Activated CD4-positive, alpha-beta T cell treated with anti-CD3 and anti-CD28 coated beads for 24 hours (primary cell): ENCODE data around the gene GIMAP5.
"Not testable (repeated sequence)": the region's sequence is repeated elsewhere in the genome, so short reads cannot be mapped to it uniquely, and the experiment has no call there.

Source experiments
- DNase-seq, 2 donors: peaks; one replicate each; pipeline ENCODE4 v3.0.0-alpha.2; 2020; ENCODE audit warnings: low read depth in 2 of 2

GIMAP5 gene

DNA sequence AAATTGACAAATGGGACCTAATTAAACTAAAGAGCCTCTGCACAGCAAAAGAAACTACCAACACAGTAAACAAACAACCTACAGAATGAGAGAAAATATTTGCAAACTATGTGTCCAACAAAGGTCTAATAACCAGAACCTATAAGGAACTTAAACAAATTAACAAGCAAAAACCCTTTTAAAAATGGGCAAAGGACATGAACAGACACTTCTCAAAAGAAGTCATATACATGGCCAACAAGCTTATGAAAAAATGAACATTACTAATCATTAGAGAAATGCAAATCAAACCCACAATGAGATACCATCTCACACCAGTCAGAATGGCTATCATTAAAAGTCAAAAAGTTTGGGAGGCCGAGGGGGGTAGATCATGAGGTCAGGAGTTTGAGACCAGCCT is 36.9 kb downstream of the GIMAP5 start:
- DNase-seq = not testable (repeated sequence)

- DNase-seq = no peak
Observed at GRCh38 chr7:150778014-150778737, 41.0 kb downstream of the GIMAP5 start.

GRCh38 chr7:150778738-150779301 is 41.6 kb downstream of the GIMAP5 start:
- peak; percentile 58 to 76 for DNase-seq

DNA sequence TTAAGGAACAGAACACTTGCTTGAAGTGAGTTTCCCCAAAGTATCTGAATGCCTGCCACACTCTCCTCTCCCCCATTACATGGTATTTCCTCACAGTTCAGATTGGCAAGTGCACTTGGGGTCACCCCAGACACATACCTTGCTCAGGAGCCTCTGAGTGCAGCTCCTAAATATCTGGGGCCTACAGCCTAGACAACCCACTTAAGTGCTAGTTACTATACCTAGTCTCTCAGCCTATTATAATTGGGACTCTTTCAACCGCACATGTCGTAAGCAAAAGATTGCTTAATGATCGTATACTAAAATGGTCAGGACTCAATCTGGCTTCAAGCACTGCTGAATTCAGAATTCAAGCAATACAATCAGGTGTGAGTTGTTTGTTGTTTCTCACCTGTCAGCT is 43.1 kb downstream of the GIMAP5 start:
- DNase-seq = no peak

DNA sequence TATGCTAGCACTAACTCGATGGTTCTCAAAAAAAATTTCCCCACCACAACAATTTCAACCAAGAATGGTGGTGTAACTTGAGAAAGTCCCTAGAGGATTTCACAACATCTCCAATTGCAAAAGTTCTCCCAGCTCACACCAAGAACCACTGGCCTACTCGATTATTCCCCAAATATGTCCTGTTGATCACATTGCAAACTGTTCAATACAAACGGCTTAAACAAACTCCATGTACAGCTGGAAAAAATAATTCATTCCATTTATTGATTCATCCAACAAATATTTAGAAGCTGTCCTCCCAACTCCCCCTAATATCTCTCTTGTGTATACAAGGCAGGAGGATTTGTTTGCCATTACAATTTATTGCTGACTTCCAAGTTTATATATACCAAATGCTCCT is 43.9 kb downstream of the GIMAP5 start:
- no peak for DNase-seq

- DNase-seq = no peak
Observed at GRCh38 chr7:150781961-150782360, 44.7 kb downstream of the GIMAP5 start.

DNA sequence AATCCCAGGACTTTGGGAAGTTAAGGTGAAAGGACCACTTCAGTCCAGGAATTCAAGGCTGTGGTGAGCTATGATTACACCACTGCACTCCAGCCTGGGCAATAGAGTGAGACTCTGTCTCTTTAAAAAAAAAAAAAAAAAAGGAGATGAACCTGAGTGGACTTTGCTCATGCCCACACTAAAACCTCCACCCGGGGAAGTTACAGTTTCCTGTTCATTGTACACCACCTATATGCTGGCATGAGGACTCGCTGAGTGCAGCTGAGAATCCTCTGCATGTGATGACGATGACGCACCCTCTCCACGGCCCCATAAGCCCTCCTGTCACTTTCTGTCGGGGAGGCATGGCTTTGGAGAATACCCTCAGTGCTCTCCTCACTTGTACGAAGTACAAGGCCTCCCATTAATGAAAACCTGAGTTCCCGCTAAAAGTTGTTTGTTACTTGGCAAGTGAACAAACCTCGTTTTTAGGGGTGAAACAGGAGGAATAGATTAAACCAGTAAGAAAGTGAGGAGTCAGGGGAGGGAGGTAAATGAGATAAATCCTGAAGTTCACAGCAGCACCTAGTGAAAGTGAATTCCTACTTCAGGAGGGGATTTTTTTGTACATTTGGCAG is 47.0 kb downstream of the GIMAP5 start:
- no peak for DNase-seq

- no peak for DNase-seq
Observed at GRCh38 chr7:150784954-150785353, 47.7 kb downstream of the GIMAP5 start.

DNA sequence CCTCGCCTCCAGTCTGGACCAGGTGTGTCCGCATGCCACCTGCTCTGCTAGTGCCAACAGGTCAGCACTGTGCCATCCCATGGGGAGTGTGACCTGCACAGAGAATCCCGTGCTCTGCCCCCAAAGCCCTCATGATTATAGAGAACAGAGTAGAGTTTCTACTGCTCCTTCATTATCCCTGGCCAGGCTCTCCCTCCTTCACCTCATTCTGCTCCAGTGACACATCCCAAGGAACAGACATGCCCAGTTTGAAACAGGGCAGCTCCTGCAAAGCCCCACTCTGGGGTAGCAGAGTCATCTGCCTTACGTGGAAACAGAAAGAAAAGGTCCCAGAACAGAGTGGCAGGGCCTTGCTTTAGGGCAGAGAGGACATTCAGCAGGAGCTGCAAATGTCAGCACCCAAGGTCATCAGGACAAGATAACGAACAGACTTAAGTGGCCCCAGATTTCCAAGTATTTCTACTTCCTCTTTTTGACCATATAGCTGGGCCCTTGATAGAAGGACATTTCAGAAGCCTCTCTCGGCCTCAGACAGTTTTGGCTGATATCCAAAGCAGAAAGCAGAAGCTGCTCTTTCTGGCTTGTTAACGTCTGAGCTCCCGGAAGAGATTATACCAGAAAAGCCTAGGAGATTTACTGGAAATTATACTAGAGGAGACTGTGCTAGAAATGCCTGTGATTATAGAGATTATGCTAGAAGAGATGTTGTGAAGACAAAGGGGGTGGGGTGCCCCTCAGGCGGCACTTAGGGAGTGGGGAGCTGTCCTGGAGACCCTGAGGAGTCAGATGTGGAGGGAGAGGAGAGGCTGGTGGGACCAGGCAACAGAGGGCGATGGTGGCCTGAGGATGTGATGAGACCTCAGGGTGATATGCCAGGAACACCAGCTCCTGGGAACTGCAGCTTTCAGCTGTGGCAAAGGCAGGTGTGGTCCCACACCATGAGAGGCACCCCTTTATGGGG is 50.4 kb downstream of the GIMAP5 start:
- DNase-seq = no peak

GRCh38 chr7:150788474-150789269 is 51.5 kb downstream of the GIMAP5 start:
- DNase-seq = no peak

DNA sequence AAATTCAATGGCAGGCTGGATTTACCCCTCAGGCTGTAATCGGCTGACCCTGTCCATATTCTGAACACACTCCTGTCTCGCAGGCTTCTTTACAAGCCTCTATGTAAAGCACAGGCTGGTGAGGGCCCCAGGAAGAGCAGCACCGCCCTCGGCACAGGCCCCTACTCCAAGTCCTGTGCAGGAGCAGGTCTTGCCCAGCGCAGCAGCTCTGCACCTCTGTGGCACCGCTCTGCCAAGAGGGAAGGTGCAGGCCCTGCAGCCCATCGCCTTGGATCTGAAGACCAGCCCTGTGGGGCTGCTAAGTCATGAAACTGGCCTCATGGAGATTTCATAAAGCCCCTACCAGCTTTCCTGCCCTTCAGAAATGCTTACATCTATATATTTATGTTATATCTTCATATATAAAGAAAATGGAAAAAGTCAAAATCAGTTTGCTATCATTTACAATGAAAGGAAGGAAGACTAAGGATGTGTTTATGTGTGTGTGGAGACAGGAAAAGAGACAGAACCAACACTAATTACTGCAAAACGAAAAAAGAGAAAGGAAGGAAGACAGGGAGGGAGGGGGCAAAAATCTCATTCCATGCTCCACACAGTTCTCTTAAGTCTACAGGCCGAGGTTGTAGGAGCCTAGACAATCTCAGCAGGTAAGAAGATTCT is 53.3 kb downstream of the GIMAP5 start:
- DNase-seq = no peak

- no peak for DNase-seq
Observed at GRCh38 chr7:150791304-150791703, 54.1 kb downstream of the GIMAP5 start.

GRCh38 chr7:150791746-150792452 is 54.7 kb downstream of the GIMAP5 start:
- DNase-seq = no peak
